ENCODE data around the gene HS1BP3. TPM values are rescaled to one million over a fixed set of nuclear protein-coding genes. Genes with fewer than 3 reads are reported as not detected.

Gene HS1BP3
- polyA plus RNA-seq, 4 donors = 18.5 to 39.7 (median 23.4) TPM

GRCh38 chr2:20642055-20642971, 8.6 kb downstream of the HS1BP3 start:
- Histone ChIP-seq H3K27ac (ENCODE audit: low read depth in 1 of 3, low read length in 2 of 3) (no peak overlapping the region), H3K27me3 (ENCODE audit: control insufficient read depth in 3 of 3, insufficient read depth in 3 of 3, low read length in 3 of 3) (no peaks in the 10 kb centered on the region), H3K9me3 (ENCODE audit: control insufficient read depth in 2 of 2, insufficient read depth in 1 of 2, low read depth in 1 of 2, low read length in 1 of 2) (no peaks in the 10 kb centered on the region), H3K4me3 (ENCODE audit: low read depth in 1 of 3, low read length in 3 of 3) (no peak overlapping the region), H3K36me3 (ENCODE audit: control insufficient read depth in 3 of 3, insufficient read depth in 2 of 3, low read depth in 1 of 3, low read length in 3 of 3) (peaks cover 3 to 95% (median 10%) of the 10 kb centered on the region in 3 donors), H3K4me1 (ENCODE audit: control insufficient read depth in 3 of 3, insufficient read depth in 2 of 3, low read depth in 1 of 3, low read length in 2 of 3) (no peaks in the 10 kb centered on the region)
- DNase-seq = peak; percentile 64 to 81
- FAIRE-seq = no peak
- 31 to 38% (median 32%) methylated on average over 26 of the region's 26 CpGs for WGBS, 3 donors

GRCh38 chr2:20641123-20641985, 9.5 kb downstream of the HS1BP3 start:
- DNase-seq (no peak), FAIRE-seq (no peak)
- Histone ChIP-seq H3K9me3 (ENCODE audit: control insufficient read depth in 2 of 2, insufficient read depth in 1 of 2, low read depth in 1 of 2, low read length in 1 of 2) (no peaks in the 10 kb centered on the region), H3K4me3 (ENCODE audit: low read depth in 1 of 3, low read length in 3 of 3) (no peak overlapping the region), H3K27ac (ENCODE audit: low read depth in 1 of 3, low read length in 2 of 3) (no peak overlapping the region), H3K27me3 (ENCODE audit: control insufficient read depth in 3 of 3, insufficient read depth in 3 of 3, low read length in 3 of 3) (no peaks in the 10 kb centered on the region), H3K4me1 (ENCODE audit: control insufficient read depth in 3 of 3, insufficient read depth in 2 of 3, low read depth in 1 of 3, low read length in 2 of 3) (no peaks in the 10 kb centered on the region), H3K36me3 (ENCODE audit: control insufficient read depth in 3 of 3, insufficient read depth in 2 of 3, low read depth in 1 of 3, low read length in 3 of 3) (peaks cover 5 to 93% (median 14%) of the 10 kb centered on the region in 3 donors)
- WGBS, 3 donors = 89 to 90% (median 89%) methylated on average over 23 of the region's 23 CpGs

- Histone ChIP-seq H3K36me3 (ENCODE audit: control insufficient read depth in 3 of 3, insufficient read depth in 2 of 3, low read depth in 1 of 3, low read length in 3 of 3) (peaks cover 6 to 91% (median 14%) of the 10 kb centered on the region in 3 donors), H3K27me3 (ENCODE audit: control insufficient read depth in 3 of 3, insufficient read depth in 3 of 3, low read length in 3 of 3) (no peaks in the 10 kb centered on the region), H3K4me3 (ENCODE audit: low read depth in 1 of 3, low read length in 3 of 3) (no peak overlapping the region), H3K27ac (ENCODE audit: low read depth in 1 of 3, low read length in 2 of 3) (no peak overlapping the region), H3K9me3 (ENCODE audit: control insufficient read depth in 2 of 2, insufficient read depth in 1 of 2, low read depth in 1 of 2, low read length in 1 of 2) (no peaks in the 10 kb centered on the region), H3K4me1 (ENCODE audit: control insufficient read depth in 3 of 3, insufficient read depth in 2 of 3, low read depth in 1 of 3, low read length in 2 of 3) (peaks cover 0 to 6% (median 0%) of the 10 kb centered on the region in 3 donors)
- WGBS, 3 donors = 83 to 89% (median 88%) methylated on average over 14 of the region's 14 CpGs
- no peak for DNase-seq
- no peak for FAIRE-seq
Observed at GRCh38 chr2:20640411-20641122, 10.3 kb downstream of the HS1BP3 start.

GRCh38 chr2:20638646-20639430, 12.1 kb downstream of the HS1BP3 start:
- Histone ChIP-seq H3K36me3 (ENCODE audit: control insufficient read depth in 3 of 3, insufficient read depth in 2 of 3, low read depth in 1 of 3, low read length in 3 of 3) (peaks cover 6 to 87% (median 12%) of the 10 kb centered on the region in 3 donors), H3K9me3 (ENCODE audit: control insufficient read depth in 2 of 2, insufficient read depth in 1 of 2, low read depth in 1 of 2, low read length in 1 of 2) (no peaks in the 10 kb centered on the region), H3K27ac (ENCODE audit: low read depth in 1 of 3, low read length in 2 of 3) (no peak overlapping the region), H3K4me3 (ENCODE audit: low read depth in 1 of 3, low read length in 3 of 3) (no peak overlapping the region), H3K27me3 (ENCODE audit: control insufficient read depth in 3 of 3, insufficient read depth in 3 of 3, low read length in 3 of 3) (no peaks in the 10 kb centered on the region), H3K4me1 (ENCODE audit: control insufficient read depth in 3 of 3, insufficient read depth in 2 of 3, low read depth in 1 of 3, low read length in 2 of 3) (peaks cover 0 to 23% (median 5%) of the 10 kb centered on the region in 3 donors)
- FAIRE-seq (no peak), DNase-seq (no peak)
- 81 to 90% (median 86%) methylated on average over 15 of the region's 15 CpGs for WGBS, 3 donors

GRCh38 chr2:20638014-20638413, 12.9 kb downstream of the HS1BP3 start:
- Histone ChIP-seq H3K4me1 (ENCODE audit: control insufficient read depth in 3 of 3, insufficient read depth in 2 of 3, low read depth in 1 of 3, low read length in 2 of 3) (peaks cover 0 to 25% (median 5%) of the 10 kb centered on the region in 3 donors), H3K27me3 (ENCODE audit: control insufficient read depth in 3 of 3, insufficient read depth in 3 of 3, low read length in 3 of 3) (no peaks in the 10 kb centered on the region), H3K9me3 (ENCODE audit: control insufficient read depth in 2 of 2, insufficient read depth in 1 of 2, low read depth in 1 of 2, low read length in 1 of 2) (no peaks in the 10 kb centered on the region), H3K27ac (ENCODE audit: low read depth in 1 of 3, low read length in 2 of 3) (peak overlapping the region in 1 of 3 donors; percentile 41), H3K4me3 (ENCODE audit: low read depth in 1 of 3, low read length in 3 of 3) (no peak overlapping the region), H3K36me3 (ENCODE audit: control insufficient read depth in 3 of 3, insufficient read depth in 2 of 3, low read depth in 1 of 3, low read length in 3 of 3) (peaks cover 6 to 85% (median 12%) of the 10 kb centered on the region in 3 donors)
- WGBS, 3 donors = 91 to 92% (median 92%) methylated on average over 13 of the region's 13 CpGs
- no peak for FAIRE-seq
- no peak for DNase-seq

- no peaks in the 10 kb centered on the region for H3K27me3 ChIP-seq (ENCODE audit: control insufficient read depth in 3 of 3, insufficient read depth in 3 of 3, low read length in 3 of 3)
- H3K4me1 ChIP-seq (ENCODE audit: control insufficient read depth in 3 of 3, insufficient read depth in 2 of 3, low read depth in 1 of 3, low read length in 2 of 3) = peaks cover 0 to 25% (median 5%) of the 10 kb centered on the region in 3 donors
- FAIRE-seq (no peak), DNase-seq (no peak)
- H3K36me3 ChIP-seq (ENCODE audit: control insufficient read depth in 3 of 3, insufficient read depth in 2 of 3, low read depth in 1 of 3, low read length in 3 of 3) = peaks cover 6 to 83% (median 12%) of the 10 kb centered on the region in 3 donors
- H3K9me3 ChIP-seq (ENCODE audit: control insufficient read depth in 2 of 2, insufficient read depth in 1 of 2, low read depth in 1 of 2, low read length in 1 of 2) = no peaks in the 10 kb centered on the region
- WGBS, 3 donors = 63 to 70% (median 68%) methylated on average over 13 of the region's 13 CpGs
- peak overlapping the region in 1 of 3 donors; percentile 41 for H3K27ac ChIP-seq (ENCODE audit: low read depth in 1 of 3, low read length in 2 of 3)
- H3K4me3 ChIP-seq (ENCODE audit: low read depth in 1 of 3, low read length in 3 of 3) = no peak overlapping the region
Observed at GRCh38 chr2:20637147-20637546, 13.8 kb downstream of the HS1BP3 start.

GRCh38 chr2:20635675-20636584, 15.0 kb downstream of the HS1BP3 start:
- Histone ChIP-seq H3K27me3 (ENCODE audit: control insufficient read depth in 3 of 3, insufficient read depth in 3 of 3, low read length in 3 of 3) (no peaks in the 10 kb centered on the region), H3K4me1 (ENCODE audit: control insufficient read depth in 3 of 3, insufficient read depth in 2 of 3, low read depth in 1 of 3, low read length in 2 of 3) (peaks cover 0 to 25% (median 5%) of the 10 kb centered on the region in 3 donors), H3K36me3 (ENCODE audit: control insufficient read depth in 3 of 3, insufficient read depth in 2 of 3, low read depth in 1 of 3, low read length in 3 of 3) (peaks cover 6 to 81% (median 12%) of the 10 kb centered on the region in 3 donors), H3K9me3 (ENCODE audit: control insufficient read depth in 2 of 2, insufficient read depth in 1 of 2, low read depth in 1 of 2, low read length in 1 of 2) (no peaks in the 10 kb centered on the region), H3K27ac (ENCODE audit: low read depth in 1 of 3, low read length in 2 of 3) (peak overlapping the region in 1 of 3 donors; percentile 13), H3K4me3 (ENCODE audit: low read depth in 1 of 3, low read length in 3 of 3) (no peak overlapping the region)
- 38 to 42% (median 42%) methylated on average over 32 of the region's 32 CpGs for WGBS, 3 donors
- peak; percentile 56 to 88 for DNase-seq
- no peak for FAIRE-seq

Measured in small intestine (tissue), 7 donors.